NCI-H2227 treated with DMSO at 0.1 percent for 48 hours (cell line): ENCODE measurements around the gene ZRANB1.

Source experiments
- DNase-seq: peaks from one replicate; lab custom pipeline; 2025; lab: John Stamatoyannopoulos, UW

ZRANB1 gene

GRCh38 chr10:124993736-124994451, 52.0 kb downstream of the ZRANB1 start:
- DNase-seq, result no peak

GRCh38 chr10:124994573-124995473, 52.9 kb downstream of the ZRANB1 start:
- no peak for DNase-seq

GRCh38 chr10:124995605-124996004, 53.7 kb downstream of the ZRANB1 start:
- no peak for DNase-seq

GRCh38 chr10:124996127-124996853, 54.4 kb downstream of the ZRANB1 start:
- no peak for DNase-seq

GRCh38 chr10:124996854-124997215, 54.9 kb downstream of the ZRANB1 start:
- DNase-seq, result no peak

- DNase-seq, result no peak
Observed at GRCh38 chr10:124997306-124997705, 55.4 kb downstream of the ZRANB1 start.

- DNase-seq, result no peak
Observed at GRCh38 chr10:124997771-124998623, 56.1 kb downstream of the ZRANB1 start.

- no peak for DNase-seq
Observed at GRCh38 chr10:124998624-124999291, 56.8 kb downstream of the ZRANB1 start.

GRCh38 chr10:124999433-125000365, 57.8 kb downstream of the ZRANB1 start:
- no peak for DNase-seq

GRCh38 chr10:125000366-125001312, 58.7 kb downstream of the ZRANB1 start:
- no peak for DNase-seq

GRCh38 chr10:125001313-125002046, 59.6 kb downstream of the ZRANB1 start:
- DNase-seq, result no peak

- DNase-seq, result no peak
Observed at GRCh38 chr10:125002047-125002422, 60.1 kb downstream of the ZRANB1 start.

- no peak for DNase-seq
Observed at GRCh38 chr10:125002423-125003145, 60.7 kb downstream of the ZRANB1 start.

- DNase-seq, result no peak
Observed at GRCh38 chr10:125003146-125003900, 61.4 kb downstream of the ZRANB1 start.

GRCh38 chr10:125003901-125004467, 62.1 kb downstream of the ZRANB1 start:
- no peak for DNase-seq

- DNase-seq, result no peak
Observed at GRCh38 chr10:125004571-125005311, 62.8 kb downstream of the ZRANB1 start.
